GM12875 (cell line): ENCODE data around the gene HS6ST2.

ENCODE experiments used
- H3K4me3 ChIP-seq: one replicate; pipeline ENCODE4 v1.5.1; 2011; ENCODE audit warnings: low read depth, low read length, control low read depth
- CTCF ChIP-seq: IDR thresholded peaks from 2 replicates; pipeline ENCODE4 v1.5.1; 2011; ENCODE audit warnings: low read depth, mild to moderate bottlenecking, control low read depth, inconsistent platforms, low read length, moderate library complexity, borderline replicate concordance; ENCODE audit not compliant: insufficient read depth

The HS6ST2 gene

GRCh38 chrX:132958091-132958703 is at the start of gene HS6ST2:
TSS of gene HS6ST2 (minus strand) at chrX:132958629.
- TF ChIP-seq CTCF, result no peak
- H3K4me3 ChIP-seq, result no peak within 1 kb of the TSS

GRCh38 chrX:133007458-133007857 is 49.0 kb upstream of the HS6ST2 start:
- no peak overlapping the region for H3K4me3 ChIP-seq
- TF ChIP-seq CTCF, result no peak

GRCh38 chrX:133005616-133006015 is 47.2 kb upstream of the HS6ST2 start:
- no peak overlapping the region for H3K4me3 ChIP-seq
- TF ChIP-seq CTCF, result no peak

GRCh38 chrX:133005042-133005441 is 46.6 kb upstream of the HS6ST2 start:
- no peak overlapping the region for H3K4me3 ChIP-seq
- TF ChIP-seq CTCF, result peak; percentile 63; the same call in 1 of the 2 replicates

- no peak for TF ChIP-seq CTCF
- no peak overlapping the region for H3K4me3 ChIP-seq
Observed at GRCh38 chrX:132999209-132999608, 40.8 kb upstream of the HS6ST2 start.

- TF ChIP-seq CTCF, result no peak
- no peak overlapping the region for H3K4me3 ChIP-seq
Observed at GRCh38 chrX:132990835-132991234, 32.4 kb upstream of the HS6ST2 start.

GRCh38 chrX:132986556-132986955 is 28.1 kb upstream of the HS6ST2 start:
- no peak overlapping the region for H3K4me3 ChIP-seq
- no peak for TF ChIP-seq CTCF
